Esophagus muscularis mucosa (tissue), 4 donors: ENCODE data around the gene RPAP2. TPM values are rescaled to one million over a fixed set of nuclear protein-coding genes. Genes with fewer than 3 reads are reported as not detected.

Experiments
- DNase-seq: peaks from one replicate; pipeline ENCODE4 v3.0.0-alpha.2; 2017; ENCODE audit errors: extremely low spot score
- H3K27ac ChIP-seq, 4 donors: fragments of 200-600 bp; sonication (generic); replicated peaks in 1 of 4; 1 replicate in 3 of 4; 2 replicates in 1 of 4; pipeline ENCODE4 v1.5.1; 2016 to 2019; ENCODE audit warnings: mild to moderate bottlenecking in 1 of 4
- H3K27me3 ChIP-seq, 4 donors: fragments of 200-600 bp; sonication (generic); one replicate each; pipeline versions ENCODE4 v1.5.1 to v1.6.0; 2016 to 2019
- H3K36me3 ChIP-seq, 4 donors: fragments of 200-600 bp; sonication (generic); one replicate each; pipeline ENCODE4 v1.5.1; 2016 to 2019
- H3K4me1 ChIP-seq, 4 donors: fragments of 200-600 bp; sonication (generic); one replicate each; pipeline ENCODE4 v1.5.1; 2016 to 2019
- H3K4me3 ChIP-seq, 4 donors: fragments of 200-600 bp; sonication (generic); 1 replicate in 2 of 4; 2 replicates in 2 of 4; pipeline ENCODE4 v1.5.1; 2016 to 2019; ENCODE audit warnings: mild to moderate bottlenecking in 4 of 4, moderate library complexity in 1 of 4
- H3K9me3 ChIP-seq, 4 donors: fragments of 200-600 bp; sonication (generic); 1 replicate in 3 of 4; 2 replicates in 1 of 4; pipeline ENCODE4 v1.5.1; 2016 to 2019
- CTCF ChIP-seq, 3 experiments: fragments of 200-600 bp in 2 of 3; fragments of 450-650 bp in 1 of 3; sonication (generic) in 2 of 3; IDR thresholded peaks; one replicate each; pipeline ENCODE4 v1.5.1; 2017 to 2019; ENCODE audit warnings: antibody characterized with exemption in 3 of 3, mild to moderate bottlenecking in 2 of 3, moderate library complexity in 1 of 3
- EP300 ChIP-seq: sonication (generic); formaldehyde crosslinking; IDR thresholded peaks from one replicate; pipeline ENCODE4 v1.6.1; 2017; ENCODE audit warnings: antibody characterized with exemption
- POLR2A ChIP-seq: fragments of 450-650 bp; IDR thresholded peaks from one replicate; pipeline ENCODE4 v1.6.1; 2017; ENCODE audit warnings: antibody characterized with exemption, moderate library complexity, mild to moderate bottlenecking, low read depth
- POLR2AphosphoS5 ChIP-seq, 2 donors: sonication (generic); formaldehyde crosslinking; IDR thresholded peaks; one replicate each; pipeline ENCODE4 v1.6.1; 2017; ENCODE audit warnings: antibody characterized with exemption in 2 of 2
- WGBS: methylation state at CpG from one replicate; pipeline ENCODE4 v1.1.5; 2018; 5-methylcytosine and 5-hydroxymethylcytosine counted together
- intact Hi-C: fragments of 100-400 bp; cut with DNase I; formaldehyde crosslinking; loops from one replicate; pipeline ENCODE4 v1.15.1; 2023
- small RNA-seq, 3 donors: library from RNA; depleted of rRNA; stranded (forward); fragments of <200 nt; gene quantifications; one replicate each; pipeline ENCODE3, GENCODE V24; 2016
- total RNA-seq, 4 donors: library from RNA; depleted of rRNA; stranded (reverse); fragments of >200 nt; gene quantifications; one replicate each; pipeline versions ENCODE4 v1.1.0 to v1.2.1, GENCODE V29; 2016

RPAP2 gene
- total RNA-seq, 4 donors from 2014 or later, result 8.9 to 13.3 (median 12.8) TPM

- DNase-seq, result no peak
- TF ChIP-seq POLR2A (no peak), CTCF (IDR thresholded peaks at IDR 0.05) (no peak), EP300 (no peak), POLR2AphosphoS5 (IDR thresholded peaks at IDR 0.05) (no peak)
- no peaks in the 10 kb centered on the region for H3K9me3 ChIP-seq
- H3K4me3 ChIP-seq, result no peak overlapping the region
- WGBS, result 63% methylated on average over 3 of the region's 3 CpGs
- H3K4me1 ChIP-seq, result peaks cover 0 to 5% (median 4%) of the 10 kb centered on the region in 4 donors
- H3K27me3 ChIP-seq, result no peaks in the 10 kb centered on the region
- no peak overlapping the region for H3K27ac ChIP-seq
- H3K36me3 ChIP-seq, result no peaks in the 10 kb centered on the region
- intact Hi-C loops, result no loop called here
Observed at GRCh38 chr1:92447033-92447681, 148.3 kb downstream of the RPAP2 start.

GRCh38 chr1:92447976-92448375, 149.1 kb downstream of the RPAP2 start:
- intact Hi-C loops, result no loop called here
- no peaks in the 10 kb centered on the region for H3K9me3 ChIP-seq
- peaks cover 0 to 5% (median 2%) of the 10 kb centered on the region in 4 donors for H3K4me1 ChIP-seq
- 91% methylated on average over 2 of the region's 2 CpGs for WGBS
- H3K4me3 ChIP-seq, result no peak overlapping the region
- no peak overlapping the region for H3K27ac ChIP-seq
- no peaks in the 10 kb centered on the region for H3K27me3 ChIP-seq
- no peak for TF ChIP-seq POLR2A
- TF ChIP-seq EP300, result no peak
- TF ChIP-seq POLR2AphosphoS5 (IDR thresholded peaks at IDR 0.05), result no peak
- no peak for TF ChIP-seq CTCF (IDR thresholded peaks at IDR 0.05)
- H3K36me3 ChIP-seq, result no peaks in the 10 kb centered on the region
- no peak for DNase-seq

Small RNA genes within 50 kb of the gene (small RNA-seq; reads per million reads assigned to genes)
- gene RN7SL824P, result 0 reads per million in 3 donors

Other genes with a start within 250 kb of the RPAP2 start
- gene SETSIP, start 223.6 kb upstream of the RPAP2 start, total RNA-seq, result not detected
- 1 to 10 TPM; 4.3 to 7.8 (median 5.9) TPM for gene BTBD8, start 218.7 kb upstream of the RPAP2 start, total RNA-seq
- gene C1orf146, start 81.1 kb upstream of the RPAP2 start, total RNA-seq, result not detected
- 1 to 10 TPM; 6.0 to 9.1 (median 7.5) TPM for gene GLMN, start 72 bp upstream of the RPAP2 start, total RNA-seq
- 1 to 10 TPM in 1 of 4 donors, under 1 TPM in 3; 0.32 to 3.3 (median 0.81) TPM for gene GFI1, start 187.9 kb downstream of the RPAP2 start, total RNA-seq